ENCODE results near the gene VANGL2.

The VANGL2 gene

DNA sequence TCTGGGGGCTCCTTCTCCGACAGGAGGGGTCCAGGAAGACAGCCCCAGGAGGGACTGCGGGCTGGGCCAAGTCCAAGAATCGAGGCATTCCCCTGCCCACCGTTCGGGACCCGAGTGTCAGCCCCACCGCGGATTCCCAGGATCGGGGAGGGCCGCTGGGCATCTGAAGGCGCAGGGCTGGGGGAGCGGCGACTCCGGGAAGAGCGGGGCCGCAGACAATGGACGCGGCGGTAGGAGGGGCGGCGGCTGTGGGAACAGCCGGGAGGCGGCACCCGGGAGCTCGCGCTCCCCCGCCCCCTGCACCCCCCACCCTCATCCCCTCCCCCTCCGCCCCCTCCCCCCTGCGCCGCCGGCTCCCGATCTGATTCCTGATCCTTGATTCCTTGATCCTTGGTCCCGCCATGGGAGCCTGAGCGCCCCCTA is at the start of gene VANGL2:
Gene VANGL2, plus strand, starts transcription at position 342 of the 423 bp plus-strand sequence. CDS start 15,274 bp downstream, outside the sequence.
- TF ChIP-seq GATA2 (IDR thresholded peaks at IDR 0.05; ENCODE audit: low read depth, low read length) (peak; percentile 16; the same call in 1 of the 2 replicates), GATA3 (IDR thresholded peaks at IDR 0.05; ENCODE audit: low read depth, low read length) (no peak)

DNA sequence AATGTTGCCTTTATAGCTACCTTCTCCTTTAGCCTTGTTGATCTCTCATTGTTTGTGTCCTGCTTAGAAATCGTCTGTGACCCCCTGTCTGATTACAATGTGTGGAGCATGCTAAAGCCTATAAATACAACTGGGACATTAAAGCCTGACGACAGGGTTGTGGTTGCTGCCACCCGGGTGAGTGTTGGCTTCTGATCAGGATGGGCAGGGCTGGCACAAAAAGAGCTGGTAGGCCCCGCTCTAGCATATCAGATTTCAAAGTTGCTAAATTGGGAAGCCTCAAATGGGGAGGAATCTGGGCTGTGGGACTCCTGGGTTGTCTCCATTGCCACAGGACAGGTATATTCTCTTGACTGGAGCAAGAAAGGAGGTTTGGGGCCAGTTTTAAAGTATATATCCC is 48.7 kb upstream of the VANGL2 start:
- TF ChIP-seq GATA3 (IDR thresholded peaks at IDR 0.05; ENCODE audit: low read depth, low read length) (no peak), GATA2 (IDR thresholded peaks at IDR 0.05; ENCODE audit: low read depth, low read length) (no peak)

DNA sequence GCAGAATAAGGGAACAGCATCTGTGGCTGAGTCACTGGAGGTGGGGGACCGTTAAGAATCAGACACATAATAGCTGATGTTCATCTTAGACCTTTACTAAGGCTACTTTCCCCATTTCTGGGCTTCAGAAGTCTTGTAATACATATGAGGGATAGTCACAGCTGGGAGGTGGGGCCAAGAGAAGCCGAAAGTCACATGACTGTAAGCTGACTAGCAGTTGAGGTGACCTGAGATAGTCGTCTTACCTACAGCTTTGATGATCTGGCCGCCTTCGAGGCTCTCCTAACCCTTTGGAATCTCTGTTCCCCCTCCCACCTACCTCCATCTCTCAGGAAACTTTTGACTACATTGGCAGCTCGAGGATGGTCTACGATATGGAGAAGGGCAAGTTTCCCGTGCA is 47.8 kb upstream of the VANGL2 start:
- TF ChIP-seq GATA3 (IDR thresholded peaks at IDR 0.05; ENCODE audit: low read depth, low read length): no peak
- TF ChIP-seq GATA2 (IDR thresholded peaks at IDR 0.05; ENCODE audit: low read depth, low read length): no peak

DNA sequence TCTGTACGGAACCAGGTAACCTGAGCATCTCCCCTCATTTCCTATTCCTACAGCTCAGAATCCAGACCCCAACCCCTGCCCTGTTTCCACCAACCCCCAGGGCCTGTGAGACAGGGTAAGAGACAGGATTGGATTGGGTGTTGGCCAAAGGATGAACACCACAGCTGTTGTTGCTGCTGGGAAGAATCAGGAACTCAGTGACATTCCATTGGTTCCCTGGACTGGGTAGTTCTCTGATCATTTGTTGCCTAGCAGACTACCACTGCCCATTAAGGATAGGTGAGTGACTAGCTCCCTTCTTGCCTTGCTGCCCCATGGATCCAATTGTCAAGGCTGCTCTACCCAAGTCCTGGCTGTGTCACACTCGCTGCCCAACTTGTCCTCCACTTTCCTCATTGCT is 47.1 kb upstream of the VANGL2 start:
- TF ChIP-seq GATA3 (IDR thresholded peaks at IDR 0.05; ENCODE audit: low read depth, low read length) (no peak), GATA2 (IDR thresholded peaks at IDR 0.05; ENCODE audit: low read depth, low read length) (no peak)

DNA sequence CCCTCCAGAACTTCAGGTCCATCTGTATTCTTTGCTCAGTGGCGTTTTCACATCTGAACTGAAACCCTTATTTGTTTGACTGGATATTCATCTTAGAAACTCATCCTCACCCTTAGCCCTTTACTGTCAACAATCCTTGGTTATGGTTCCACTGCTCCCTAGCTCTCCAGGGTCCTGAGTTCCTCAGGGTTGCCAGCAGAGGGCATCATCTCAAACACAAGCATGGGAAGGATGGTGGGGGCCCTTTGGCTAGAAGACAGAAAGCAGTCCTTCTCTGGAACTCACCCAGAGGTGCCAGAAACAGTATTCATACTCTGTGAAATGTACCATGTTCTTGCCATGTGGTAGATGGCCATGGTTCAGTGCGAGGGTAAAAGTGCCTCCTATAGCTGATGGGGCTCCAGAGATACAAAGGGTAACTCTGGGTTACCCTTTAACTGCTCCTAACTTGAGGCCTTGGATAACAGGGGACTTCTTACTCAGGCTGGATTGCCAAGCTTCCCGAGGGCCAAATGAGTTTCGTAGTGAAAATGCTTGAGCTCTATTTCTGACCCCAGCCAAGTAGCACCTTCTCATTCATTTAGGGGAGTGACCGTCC is 45.9 kb upstream of the VANGL2 start:
- TF ChIP-seq GATA2 (IDR thresholded peaks at IDR 0.05; ENCODE audit: low read depth, low read length): no peak
- no peak for TF ChIP-seq GATA3 (IDR thresholded peaks at IDR 0.05; ENCODE audit: low read depth, low read length)

DNA sequence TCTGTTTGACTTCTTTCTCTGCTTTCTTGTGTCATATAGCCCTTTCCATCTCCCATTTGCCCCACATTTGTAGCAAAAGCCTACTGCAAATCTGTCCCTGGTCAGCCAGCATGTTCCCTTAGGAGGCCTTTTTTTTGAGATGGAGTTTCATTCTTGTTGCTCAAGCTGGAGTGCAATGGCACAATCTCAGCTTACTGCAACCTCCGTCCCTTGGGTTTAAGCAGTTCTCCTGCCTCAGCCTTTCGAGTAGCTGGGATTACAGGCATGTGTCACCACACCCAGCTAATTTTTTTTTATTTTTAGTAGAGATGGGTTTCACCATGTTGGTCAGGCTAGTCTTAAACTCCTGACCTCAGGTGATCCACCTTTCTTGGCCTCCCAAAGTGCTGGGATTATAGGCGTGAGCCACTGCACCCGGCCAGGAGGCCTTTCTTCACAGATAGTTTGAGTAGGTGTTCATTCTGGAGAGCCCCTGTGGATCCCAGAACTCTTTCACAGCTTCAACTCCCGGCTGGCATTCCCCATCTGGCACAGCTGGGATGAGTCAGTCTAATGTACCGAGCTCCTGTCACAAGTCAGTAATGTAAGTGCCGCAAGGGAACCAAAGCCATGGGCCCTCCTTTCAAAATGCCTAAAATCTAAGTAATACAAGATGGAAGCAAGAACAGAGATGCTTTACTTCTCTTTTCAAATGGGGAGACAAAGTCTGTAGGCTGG is 42.9 kb upstream of the VANGL2 start:
- TF ChIP-seq GATA3 (IDR thresholded peaks at IDR 0.05; ENCODE audit: low read depth, low read length) (no peak), GATA2 (IDR thresholded peaks at IDR 0.05; ENCODE audit: low read depth, low read length) (no peak)

DNA sequence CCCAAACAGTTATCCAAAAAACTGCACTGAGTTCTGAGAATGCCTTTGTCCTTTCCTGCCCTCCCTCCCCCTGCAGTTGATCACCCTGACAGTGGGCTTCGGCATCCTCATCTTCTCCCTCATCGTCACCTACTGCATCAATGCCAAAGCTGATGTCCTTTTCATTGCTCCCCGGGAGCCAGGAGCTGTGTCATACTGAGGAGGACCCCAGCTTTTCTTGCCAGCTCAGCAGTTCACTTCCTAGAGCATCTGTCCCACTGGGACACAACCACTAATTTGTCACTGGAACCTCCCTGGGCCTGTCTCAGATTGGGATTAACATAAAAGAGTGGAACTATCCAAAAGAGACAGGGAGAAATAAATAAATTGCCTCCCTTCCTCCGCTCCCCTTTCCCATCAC is 42.3 kb upstream of the VANGL2 start:
- TF ChIP-seq GATA2 (IDR thresholded peaks at IDR 0.05; ENCODE audit: low read depth, low read length): no peak
- TF ChIP-seq GATA3 (IDR thresholded peaks at IDR 0.05; ENCODE audit: low read depth, low read length): no peak

DNA sequence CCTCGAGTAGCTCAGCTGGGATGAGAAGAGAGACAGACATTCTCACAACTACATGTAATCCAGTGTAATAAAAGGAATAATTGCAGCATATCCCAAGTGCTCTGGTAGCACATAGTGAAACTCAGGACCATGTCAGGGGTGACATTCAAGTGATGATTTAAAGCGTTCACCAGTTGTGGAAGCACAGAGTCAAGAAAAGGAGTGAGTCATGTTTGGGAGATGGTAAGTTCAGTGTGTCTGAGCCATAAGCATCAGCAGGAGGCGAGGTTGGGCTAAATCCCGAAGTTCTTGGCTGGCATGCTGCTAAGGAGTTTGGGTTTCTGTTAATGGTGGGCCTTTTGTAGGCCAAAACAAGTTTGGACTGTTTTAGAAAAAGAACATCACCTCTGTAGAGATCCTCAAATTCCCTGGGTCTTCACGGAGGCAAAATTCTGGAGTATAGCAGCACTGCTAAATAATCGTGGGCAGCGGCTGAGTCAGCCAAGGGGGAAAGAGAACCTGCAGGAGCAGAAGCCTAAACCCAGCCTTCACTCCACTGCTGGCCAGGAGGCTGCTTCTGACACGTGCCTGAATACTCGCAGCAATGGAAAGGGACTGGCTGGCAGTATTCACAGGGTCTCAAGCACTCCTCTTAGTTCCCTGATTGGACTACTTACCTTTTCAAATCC is 40.7 kb upstream of the VANGL2 start:
- TF ChIP-seq GATA3 (IDR thresholded peaks at IDR 0.05; ENCODE audit: low read depth, low read length): no peak
- no peak for TF ChIP-seq GATA2 (IDR thresholded peaks at IDR 0.05; ENCODE audit: low read depth, low read length)

DNA sequence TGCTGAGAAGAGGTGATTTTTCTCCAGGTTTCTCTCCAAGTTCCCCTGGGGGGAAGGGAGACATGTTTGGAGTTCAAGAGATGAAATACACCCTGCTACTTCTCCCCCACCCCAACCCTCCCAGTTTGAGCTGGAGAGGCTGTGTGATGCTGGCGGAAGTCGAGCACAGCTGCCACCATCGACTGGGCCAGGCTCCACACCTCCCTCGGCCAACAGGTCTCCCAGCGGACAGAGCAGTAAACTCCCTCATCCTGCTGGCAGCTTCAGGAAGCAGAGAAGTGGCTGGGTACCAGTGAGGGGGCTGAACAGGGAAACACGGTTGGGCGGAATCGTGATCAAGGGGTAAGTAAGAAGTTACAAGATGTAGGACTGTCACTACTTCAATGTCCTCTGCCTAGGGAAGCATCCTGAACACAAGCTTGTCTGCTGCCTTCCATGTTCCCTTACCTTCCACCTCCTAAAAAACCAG is 40.1 kb upstream of the VANGL2 start:
- TF ChIP-seq GATA2 (IDR thresholded peaks at IDR 0.05; ENCODE audit: low read depth, low read length) (no peak), GATA3 (IDR thresholded peaks at IDR 0.05; ENCODE audit: low read depth, low read length) (no peak)

DNA sequence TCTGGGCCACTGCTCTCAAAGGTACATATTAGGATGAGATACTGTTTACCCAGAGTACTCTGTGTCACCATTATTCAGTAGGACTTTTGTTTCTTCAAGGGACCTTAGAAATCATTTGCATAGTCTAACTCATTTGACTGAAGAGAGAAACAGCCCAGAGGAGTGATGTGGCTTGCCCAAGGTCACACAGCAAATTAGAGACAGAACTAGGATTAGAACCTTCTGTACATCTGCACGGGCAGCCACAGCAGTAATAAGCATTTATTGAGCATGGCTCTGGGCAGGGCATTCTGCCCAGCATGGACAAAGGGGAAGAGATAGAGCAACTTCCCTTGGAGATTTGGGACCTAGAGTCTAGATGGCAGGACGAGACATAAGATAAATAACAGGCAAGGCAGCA is 39.2 kb upstream of the VANGL2 start:
- TF ChIP-seq GATA2 (IDR thresholded peaks at IDR 0.05; ENCODE audit: low read depth, low read length) (no peak), GATA3 (IDR thresholded peaks at IDR 0.05; ENCODE audit: low read depth, low read length) (no peak)

DNA sequence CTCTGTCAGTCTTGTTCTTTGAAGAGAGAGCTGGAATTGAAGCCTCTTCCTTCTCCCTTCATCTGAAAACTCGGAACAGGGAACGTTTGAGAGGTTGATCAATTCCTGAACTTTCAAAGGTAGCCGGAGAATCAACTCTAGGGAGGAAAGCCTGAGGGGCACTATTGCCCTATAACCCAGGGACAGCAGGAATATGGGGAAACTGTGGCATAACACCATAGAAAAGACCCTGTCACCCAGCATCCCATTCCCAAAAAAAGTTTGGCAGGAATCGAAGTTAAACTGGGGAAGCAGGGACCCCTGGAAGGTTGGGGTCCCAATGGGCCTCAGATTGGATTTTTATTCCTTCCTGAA is 38.6 kb upstream of the VANGL2 start:
- TF ChIP-seq GATA3 (IDR thresholded peaks at IDR 0.05; ENCODE audit: low read depth, low read length) (no peak), GATA2 (IDR thresholded peaks at IDR 0.05; ENCODE audit: low read depth, low read length) (no peak)

DNA sequence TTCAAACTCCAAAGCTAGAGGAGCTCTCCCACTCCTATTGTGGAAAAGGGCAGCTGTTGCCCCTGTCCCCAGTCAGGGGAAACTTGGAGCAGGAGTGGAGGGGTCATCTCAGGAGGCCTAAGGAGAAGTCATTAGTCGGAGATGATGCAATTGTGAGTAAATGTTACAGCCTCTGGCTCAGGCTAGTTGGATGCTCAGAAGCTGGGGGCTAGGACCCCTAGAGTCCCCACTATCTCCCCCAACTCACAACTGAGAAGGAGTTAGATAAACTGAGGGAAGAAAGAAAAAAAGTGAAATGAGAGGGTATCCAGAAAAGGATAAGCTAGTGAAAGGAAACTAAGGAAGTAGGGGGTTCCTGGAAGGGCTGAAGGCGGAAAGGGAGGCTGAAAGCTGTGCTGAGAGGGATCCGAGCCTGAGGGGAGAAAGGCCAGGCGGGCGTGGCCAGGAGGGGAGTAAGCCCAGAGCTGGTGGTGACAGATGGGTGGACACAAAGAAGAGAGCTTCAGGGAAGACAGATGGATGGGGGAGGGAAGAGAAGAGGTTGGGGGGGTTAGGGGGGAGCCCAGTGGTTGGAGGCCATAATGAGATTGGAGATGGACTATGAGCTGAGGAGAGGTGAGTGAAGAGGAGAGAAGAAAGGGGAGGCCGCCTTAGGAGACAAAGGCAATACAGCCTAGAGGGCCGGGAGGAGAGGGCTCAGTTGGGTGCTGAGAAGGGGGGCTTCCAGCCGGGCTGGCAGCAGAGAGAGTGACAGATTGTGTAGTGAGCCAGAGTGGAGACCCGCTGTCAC is 38.0 kb upstream of the VANGL2 start:
- TF ChIP-seq GATA3 (IDR thresholded peaks at IDR 0.05; ENCODE audit: low read depth, low read length) (no peak), GATA2 (IDR thresholded peaks at IDR 0.05; ENCODE audit: low read depth, low read length) (no peak)

DNA sequence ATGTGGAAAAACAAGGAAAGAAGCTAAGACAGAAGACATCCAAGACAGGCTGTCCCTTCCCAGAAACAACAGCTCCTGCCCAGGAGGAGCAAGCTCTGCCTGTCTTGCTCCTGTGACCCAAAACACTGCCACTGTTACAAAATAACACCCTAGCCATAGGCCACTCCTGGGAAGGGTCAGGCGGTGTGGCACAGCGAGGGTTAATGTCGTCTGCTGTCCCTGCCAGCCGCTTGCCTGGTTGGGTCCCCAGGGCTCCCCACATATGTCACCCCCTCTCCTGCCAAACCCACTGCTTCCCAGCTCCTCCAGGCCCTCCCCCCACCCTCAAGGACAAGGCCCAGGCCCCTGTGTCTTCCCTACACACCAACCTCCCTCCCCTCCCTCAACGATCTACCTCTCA is 37.4 kb upstream of the VANGL2 start:
- TF ChIP-seq GATA3 (IDR thresholded peaks at IDR 0.05; ENCODE audit: low read depth, low read length) (no peak), GATA2 (IDR thresholded peaks at IDR 0.05; ENCODE audit: low read depth, low read length) (no peak)

Data from SH-SY5Y (cell line).